GM12801 (cell line): ENCODE data around the gene NKD1.

Experiments used
- TF ChIP-seq, protein P1 (sequence below): IDR thresholded peaks from one replicate; pipeline ENCODE4 v1.5.1; 2011; ENCODE audit warnings: control low read depth; ENCODE audit not compliant: insufficient read length; ENCODE audit errors: extremely low read depth

NKD1 gene

DNA sequence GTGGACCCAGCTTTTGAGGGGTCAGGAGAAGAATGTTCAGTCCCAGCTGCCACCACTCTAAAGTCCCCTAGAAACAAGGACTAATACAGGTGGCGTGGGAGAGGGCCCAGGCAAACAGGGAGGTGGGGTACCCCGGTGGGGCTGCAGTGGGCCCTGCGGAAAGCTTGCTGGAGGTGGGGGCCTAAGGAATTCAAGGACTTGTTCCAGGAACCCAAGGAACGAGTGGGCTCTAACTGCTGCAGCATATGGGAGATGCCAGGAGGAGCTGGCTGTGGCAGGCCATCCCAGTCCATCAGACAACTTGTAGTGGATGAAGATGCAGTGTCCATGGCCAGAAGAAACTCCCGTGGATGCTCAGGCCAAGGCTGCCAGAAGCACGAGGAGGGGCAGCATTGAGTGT lies 122.3 kb downstream of the NKD1 start:
- TF ChIP-seq, protein P1, sequence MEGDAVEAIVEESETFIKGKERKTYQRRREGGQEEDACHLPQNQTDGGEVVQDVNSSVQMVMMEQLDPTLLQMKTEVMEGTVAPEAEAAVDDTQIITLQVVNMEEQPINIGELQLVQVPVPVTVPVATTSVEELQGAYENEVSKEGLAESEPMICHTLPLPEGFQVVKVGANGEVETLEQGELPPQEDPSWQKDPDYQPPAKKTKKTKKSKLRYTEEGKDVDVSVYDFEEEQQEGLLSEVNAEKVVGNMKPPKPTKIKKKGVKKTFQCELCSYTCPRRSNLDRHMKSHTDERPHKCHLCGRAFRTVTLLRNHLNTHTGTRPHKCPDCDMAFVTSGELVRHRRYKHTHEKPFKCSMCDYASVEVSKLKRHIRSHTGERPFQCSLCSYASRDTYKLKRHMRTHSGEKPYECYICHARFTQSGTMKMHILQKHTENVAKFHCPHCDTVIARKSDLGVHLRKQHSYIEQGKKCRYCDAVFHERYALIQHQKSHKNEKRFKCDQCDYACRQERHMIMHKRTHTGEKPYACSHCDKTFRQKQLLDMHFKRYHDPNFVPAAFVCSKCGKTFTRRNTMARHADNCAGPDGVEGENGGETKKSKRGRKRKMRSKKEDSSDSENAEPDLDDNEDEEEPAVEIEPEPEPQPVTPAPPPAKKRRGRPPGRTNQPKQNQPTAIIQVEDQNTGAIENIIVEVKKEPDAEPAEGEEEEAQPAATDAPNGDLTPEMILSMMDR = no peak

DNA sequence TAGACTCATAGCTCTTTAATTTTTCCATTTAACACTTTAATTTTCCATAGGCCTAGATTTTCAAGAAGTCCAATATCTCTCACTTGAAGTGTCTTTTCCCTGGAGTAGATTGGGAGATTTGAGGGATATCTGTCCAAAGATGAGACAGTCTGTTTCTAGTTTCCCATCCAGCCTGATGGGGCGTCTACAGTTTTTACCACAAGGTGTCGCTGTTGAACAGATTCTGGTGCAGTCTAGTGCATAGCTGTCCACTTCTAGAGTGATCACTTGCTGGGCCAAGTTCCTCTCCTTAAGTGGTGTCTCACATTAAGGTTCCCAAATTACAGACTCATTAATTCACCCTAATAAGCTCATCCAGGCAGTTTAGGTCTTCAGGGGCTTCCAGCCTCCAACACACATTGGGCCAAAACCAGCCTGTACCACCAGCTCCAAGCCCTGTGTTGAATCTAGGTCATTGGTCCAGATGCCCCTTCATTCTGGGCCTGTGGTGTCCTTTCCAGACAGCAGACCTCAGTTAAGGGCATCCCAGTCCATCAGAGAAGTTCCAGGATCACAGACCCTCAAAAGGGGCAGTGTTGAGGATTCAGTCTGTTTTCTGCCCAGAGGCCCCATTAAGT lies 123.6 kb downstream of the NKD1 start:
- TF ChIP-seq, protein P1 = no peak

DNA sequence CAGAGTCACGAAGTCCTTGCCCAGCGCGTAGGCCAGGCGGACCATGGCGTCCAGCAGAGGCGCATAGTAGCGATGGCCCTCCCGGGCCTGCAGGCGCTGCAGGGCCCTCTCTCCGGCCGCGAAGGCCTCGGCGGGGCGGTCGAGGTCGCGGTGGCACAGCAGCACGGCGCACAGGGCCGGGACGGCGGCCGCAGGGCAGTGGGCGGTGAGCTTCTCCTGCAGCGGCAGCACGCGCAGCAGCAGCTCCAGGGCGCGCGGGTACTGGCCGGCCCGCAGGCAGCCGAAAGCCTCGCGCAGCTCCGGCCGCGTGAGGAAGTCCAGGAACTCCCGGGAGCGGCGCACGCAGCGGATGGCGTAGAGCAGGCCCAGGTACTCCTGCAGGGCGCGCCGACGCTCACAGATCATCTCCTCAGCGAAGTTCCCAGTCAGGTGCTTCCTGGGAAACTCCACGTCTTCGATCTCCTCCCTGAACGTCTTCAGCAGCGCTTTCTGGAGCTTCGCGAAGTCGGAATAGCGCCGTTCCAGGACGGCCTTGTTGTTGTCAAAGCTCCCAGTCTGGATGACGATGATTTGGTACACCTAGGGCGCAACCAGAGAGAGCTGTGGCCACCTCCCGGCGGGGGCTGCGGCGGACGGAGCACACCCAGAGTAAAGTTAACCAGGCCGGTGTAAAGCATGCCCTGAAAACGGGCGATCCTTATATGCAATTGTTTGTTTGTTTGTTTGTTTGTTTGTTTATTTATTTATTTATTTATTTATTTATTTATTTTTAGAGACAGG lies 125.5 kb downstream of the NKD1 start:
- TF ChIP-seq, protein P1 = no peak

DNA sequence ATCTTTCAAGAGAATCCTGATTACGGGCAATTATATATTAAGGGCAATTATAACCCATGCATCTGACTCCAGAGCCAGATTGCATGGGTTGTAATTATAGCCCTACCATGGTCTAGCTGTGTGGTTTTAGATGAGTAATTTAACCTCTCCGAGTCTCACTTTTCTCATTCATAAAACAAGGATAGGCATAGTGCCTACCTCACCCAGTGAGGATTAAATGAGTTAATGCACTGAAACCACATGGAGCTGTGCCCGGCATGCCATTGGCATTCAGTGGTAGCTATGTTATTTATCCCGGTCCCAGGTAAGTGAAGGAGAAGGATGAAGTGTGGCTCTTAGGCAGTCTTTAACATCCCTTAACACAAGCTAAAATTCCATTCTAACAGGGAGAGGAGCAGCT lies 126.6 kb downstream of the NKD1 start:
- TF ChIP-seq, protein P1 = no peak

DNA sequence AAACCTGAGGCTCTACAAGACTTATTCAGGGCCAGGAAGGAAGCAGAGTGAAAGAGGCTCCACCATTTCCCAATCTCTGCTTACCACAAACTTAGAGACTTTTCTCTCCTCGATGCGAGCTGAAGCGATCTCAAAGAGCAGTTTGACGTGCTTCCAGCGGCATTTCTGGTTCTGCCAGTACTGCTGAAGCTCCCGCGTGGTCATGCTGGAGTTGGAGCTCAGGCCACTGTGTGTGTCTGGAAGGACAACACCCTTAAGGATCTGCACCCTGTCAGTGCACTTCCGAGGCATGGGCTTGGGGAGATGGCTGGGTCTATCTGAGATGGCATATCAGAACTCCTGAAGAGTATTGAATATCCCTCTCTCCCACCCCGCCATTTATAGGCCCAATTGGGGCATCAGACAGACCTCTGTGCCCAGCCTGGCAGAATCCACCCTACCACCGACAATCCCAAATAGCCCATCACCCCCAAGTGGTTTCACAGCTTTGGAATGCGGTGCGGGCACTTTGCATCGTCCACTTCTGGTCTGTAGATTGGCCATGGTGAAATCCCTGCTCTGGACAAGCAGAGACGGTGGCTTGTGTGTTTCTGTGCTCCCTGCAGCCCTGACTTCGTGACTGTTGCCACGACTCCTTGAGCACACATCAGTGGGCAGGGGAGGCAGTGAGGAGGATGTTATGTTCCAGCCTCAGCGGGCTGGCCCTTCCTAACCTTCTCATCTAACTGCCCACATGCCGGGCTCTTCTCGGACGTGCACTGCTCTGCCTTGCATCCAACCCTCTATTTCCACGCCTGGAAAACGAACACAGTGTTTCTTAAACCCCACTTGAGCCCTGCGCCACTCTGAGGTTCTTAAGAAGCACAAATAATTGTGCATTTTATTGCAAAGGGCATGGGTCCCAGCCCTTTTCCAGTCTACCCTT lies 127.8 kb downstream of the NKD1 start:
- TF ChIP-seq, protein P1 = no peak

DNA sequence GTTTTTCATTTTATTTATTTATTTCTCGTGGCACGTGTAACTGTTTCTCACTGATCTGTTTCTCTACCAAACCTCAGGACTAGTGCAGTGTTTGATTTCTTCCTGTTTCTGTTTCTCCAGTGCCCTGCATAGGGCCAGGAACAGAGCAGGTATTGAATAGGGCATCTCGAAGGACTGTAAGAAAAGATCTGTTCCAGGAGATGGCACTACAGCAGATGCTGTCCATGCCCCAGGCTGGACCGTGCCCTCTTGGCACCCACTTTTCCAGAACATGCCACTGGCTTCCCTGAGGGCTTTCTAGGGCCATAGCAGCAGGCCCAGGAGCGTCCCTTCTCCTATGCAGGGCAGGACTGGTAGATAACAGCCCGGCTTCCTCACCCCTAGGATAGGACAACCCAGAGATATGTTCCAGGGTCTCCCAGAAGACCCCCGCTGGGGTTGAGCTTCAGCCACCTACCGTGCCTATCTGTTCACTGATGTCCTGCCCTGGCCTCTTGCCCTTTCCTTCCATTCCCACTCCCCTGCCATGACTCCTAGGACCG lies 128.6 kb downstream of the NKD1 start:
- TF ChIP-seq, protein P1 = no peak

DNA sequence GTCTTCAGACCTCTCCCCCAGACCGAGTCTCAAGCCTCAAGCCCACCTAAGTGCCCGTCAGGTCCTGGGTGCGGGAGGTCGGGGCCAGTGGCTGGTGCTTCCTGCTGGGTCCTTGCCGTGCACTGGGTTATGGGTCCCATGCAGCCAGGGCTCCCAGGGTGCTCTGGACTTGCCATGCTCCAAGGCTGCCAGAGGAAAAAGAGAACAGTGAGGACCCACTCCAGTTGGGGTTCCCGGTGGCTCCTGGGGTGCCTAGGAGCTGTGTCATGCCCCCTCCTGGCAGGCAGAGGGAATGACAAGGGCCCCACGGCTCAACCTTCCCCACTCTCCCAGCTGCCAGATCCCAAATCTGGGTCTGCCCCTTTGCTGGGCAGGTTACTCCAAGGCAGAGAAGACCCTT lies 129.2 kb downstream of the NKD1 start:
- TF ChIP-seq, protein P1 = no peak
